NCI-H2196 treated with DMSO at 0.1 percent for 48 hours (cell line): ENCODE data around the gene RAB11FIP3.
"Not testable (repeated sequence)": the region's sequence is repeated elsewhere in the genome, so short reads cannot be mapped to it uniquely, and the experiment has no call there.

Experiments
- DNase-seq: peaks from one replicate; lab custom pipeline; 2025; ENCODE audit not compliant: unreplicated experiment; lab: John Stamatoyannopoulos, UW

Gene RAB11FIP3

DNA sequence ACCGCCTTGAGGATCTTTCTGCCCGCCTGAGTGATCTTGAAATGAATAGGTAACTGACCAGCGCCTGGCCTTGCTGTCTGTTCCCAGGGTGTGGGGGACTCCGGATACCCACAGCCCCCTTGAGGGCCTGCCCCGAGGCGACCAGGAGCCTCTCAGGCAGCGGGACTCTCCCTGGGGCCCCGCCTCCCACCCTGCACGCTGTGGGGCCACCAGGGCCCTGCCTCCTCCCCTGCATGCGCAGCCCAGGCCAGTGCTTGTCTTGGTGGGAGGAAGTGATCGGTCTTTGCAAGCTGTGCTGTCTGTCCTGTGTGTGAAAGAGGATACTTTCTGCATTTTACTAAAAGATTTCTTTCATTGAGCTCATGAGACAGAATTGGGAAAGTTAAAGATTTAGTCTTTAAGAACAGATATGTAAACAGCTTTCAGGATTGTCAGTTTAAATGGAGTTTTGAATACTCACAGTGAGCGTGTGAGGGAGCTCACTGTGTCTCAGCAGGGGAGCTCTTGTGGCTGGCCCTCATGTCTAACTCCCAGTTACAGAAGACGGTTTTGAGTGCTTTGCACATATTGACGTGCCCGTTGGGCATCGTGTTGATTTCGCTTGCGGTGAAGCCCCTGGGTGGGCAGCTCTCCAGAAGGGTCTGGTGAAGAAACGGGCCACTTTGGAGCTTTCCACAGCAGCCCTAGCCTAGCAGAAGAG is 65.9 kb downstream of the RAB11FIP3 start:
- no peak for DNase-seq

DNA sequence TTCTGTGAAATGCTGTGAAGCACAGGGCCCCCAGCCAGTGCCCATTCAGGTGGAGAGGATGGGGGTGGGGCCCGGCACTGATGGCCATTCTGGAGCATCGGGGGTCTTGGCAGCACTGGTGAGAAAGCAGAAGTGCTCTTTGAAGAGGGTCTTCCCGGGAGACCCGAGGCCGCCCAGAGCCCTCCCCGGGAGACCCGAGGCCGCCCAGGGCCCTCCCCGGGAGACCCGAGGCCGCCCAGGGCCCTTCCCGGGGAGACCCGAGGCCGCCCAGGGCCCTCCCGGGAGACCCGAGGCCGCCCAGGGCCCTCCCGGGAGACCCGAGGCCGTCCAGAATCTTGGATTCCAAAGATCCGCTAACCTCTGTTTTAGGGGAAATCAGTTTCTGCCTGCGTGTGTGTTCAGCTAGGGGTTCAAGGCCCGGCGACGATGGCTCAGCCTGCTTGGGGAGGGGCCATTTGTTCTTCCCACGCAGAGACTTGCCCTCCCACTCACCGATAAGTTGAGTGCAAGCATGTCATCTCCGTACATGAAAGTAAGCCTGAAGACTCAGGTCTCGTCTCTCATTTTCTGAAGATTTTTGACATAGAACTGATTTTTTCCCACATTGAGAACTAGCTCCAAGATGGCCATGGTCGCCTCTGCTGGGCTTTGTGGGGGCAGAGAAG is 66.9 kb downstream of the RAB11FIP3 start:
- no peak for DNase-seq

- DNase-seq = not testable (repeated sequence)
These were observed 69.2 kb downstream of the RAB11FIP3 start for GRCh38 chr16:494676-495075.

- DNase-seq = peak; percentile 38
These were observed 69.8 kb downstream of the RAB11FIP3 start for GRCh38 chr16:495127-495748.

- no peak for DNase-seq
These were observed 70.8 kb downstream of the RAB11FIP3 start for GRCh38 chr16:496097-496886.

DNA sequence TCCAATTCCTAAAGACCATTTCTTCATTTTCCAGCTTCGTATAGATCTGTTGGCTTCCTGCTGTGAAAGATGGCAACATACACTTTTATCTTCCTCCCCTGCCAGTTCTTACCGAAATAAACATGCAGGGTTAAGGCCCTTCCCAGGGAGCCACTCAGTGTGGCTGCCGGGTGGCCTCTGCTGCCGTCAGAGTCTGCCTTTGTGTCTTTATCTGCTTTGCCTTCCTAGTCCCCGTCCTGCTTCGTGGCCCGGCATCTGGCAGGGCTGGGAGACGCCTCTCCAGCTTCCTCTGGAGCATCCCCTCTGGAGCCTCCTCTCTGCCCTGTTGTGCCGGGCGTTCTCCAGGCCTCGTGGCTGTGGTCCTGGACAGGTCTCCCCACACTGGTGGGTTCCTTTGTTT is 71.8 kb downstream of the RAB11FIP3 start:
- DNase-seq = no peak

GRCh38 chr16:499924-500323 is 74.5 kb downstream of the RAB11FIP3 start:
- no peak for DNase-seq

GRCh38 chr16:500709-501108 is 75.3 kb downstream of the RAB11FIP3 start:
- DNase-seq = no peak

GRCh38 chr16:502179-502943 is 76.9 kb downstream of the RAB11FIP3 start:
- DNase-seq = no peak

DNA sequence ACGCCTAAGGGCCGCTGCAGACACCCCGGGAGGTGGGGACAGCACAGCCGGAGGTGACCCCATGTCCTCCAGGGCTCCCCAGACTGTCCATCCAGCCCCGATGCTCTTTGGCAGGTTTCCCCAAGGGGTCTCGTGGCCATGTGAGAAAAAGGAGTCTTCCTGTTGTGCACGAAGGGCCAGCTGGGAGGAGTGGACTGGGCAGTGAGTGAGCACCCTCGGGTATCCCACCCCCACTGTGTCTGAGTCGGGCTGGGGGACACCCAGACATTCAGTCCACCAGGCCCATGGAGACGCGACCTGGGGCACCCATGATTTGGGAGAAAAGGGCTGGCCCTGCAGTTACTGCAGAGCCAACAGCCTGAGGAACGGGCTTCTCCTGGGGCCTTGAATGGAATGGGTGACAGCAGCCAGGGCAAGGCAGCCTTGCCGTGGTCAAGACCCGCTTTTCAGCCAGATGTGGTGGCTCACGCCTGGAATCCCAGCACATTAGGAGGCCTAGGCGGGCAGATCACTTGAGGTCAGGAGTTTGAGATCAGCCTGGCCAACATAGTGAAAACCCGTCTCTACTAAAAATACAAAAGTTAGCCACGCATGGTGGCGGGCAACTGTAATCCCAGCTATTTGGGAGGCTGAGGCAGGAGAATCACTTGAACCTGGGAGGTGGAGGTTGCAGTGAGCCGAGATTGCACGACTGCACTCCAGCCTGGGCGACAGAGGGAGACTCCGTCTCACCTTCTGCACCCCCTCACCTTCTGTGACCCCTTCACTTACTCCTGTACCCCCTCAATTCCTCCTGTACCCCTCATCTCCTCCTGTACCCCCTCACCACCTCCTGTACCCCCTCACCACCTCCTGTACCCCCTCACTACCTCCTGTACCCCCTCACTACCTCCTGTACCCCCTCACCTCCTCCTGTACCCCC is 78.0 kb downstream of the RAB11FIP3 start:
- no peak for DNase-seq

DNA sequence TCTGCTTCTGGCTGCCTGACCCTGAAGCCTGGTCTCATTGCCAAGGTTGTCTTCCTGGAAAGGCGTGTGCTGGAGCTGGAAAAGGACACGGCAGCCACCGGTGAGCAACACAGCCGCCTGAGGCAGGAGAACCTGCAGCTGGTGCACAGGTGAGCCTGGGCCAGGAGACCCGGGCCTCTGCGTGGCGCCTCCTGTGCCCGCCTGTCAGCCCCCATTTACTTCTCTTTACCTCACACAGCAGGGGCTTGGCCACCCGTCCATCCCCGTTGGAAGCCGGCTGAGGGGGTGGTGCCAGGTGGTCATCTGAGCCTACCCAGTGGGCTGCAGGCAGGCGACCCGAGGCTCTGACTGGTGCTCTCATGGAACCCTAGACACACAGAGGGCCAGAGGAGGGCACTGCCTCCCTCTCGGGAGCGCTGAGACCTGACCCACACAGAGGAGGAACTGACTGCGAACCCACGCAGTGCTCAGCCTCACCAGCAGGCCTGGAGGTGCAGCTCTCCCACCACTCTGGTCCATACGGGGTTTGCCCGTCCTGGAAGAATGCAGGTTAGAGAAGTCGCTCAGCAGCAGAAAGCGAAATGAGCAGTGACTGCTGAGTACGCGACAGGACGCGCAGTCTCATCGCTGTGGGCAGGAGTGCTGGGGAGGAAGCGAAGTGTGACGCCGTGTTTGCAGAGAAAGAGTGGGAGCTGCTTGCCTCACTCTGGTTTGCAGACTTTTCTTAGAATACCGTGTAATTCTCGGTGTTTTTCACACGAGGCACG is 80.2 kb downstream of the RAB11FIP3 start:
- DNase-seq = no peak

DNA sequence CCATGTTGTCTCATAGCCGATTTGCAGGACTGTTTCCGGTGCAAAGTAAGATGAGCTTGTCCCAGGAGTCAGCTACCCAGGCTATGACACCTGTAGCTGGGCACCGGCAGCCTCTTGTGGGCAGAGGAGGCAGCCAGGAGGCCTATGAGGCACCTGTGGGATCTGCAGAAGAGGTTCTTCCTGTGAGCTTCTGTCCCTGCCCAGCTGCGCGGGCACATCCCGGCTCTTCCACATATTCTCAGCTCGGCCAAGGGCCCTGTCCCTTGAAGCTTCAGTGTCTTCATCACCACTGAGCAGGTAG is 80.7 kb downstream of the RAB11FIP3 start:
- no peak for DNase-seq

DNA sequence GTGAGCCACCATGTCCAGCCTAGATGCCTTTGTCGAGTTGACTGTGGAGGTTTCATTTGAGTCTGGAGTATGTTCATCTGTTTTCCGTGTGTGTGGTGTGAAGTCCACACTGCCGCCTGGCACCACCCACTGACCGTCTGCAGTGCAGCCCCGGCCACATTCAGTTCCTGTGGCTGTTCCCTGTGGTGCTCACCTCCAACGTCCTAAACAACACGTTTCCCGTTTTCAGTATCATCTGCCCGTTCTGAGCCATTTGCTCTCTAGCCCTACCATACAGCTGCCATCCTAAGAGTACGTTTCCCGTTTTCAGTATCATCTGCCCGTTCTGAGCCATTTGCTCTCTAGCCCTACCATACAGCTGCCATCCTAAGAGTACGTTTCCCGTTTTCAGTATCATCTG is 82.1 kb downstream of the RAB11FIP3 start:
- DNase-seq = not testable (repeated sequence)

DNA sequence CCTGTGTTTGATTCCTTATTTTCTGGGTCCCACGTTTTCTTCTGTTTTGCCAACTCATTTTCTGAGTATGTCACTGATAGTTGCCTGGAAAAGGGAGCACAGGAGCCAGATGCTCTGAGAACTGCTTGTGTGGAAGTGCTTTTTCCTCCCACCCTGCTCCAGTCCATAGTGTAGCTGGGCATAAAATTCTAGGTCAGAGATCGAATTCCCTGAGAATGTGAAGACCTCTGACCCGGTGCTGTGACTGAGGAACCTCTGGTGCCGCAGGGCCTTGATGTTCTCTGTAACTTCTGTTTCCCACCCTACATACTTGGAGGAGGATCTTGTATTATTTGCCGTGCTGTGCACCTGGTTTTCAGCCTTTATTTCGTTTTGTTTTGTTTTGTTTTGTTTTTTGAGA is 82.5 kb downstream of the RAB11FIP3 start:
- DNase-seq = no peak

DNA sequence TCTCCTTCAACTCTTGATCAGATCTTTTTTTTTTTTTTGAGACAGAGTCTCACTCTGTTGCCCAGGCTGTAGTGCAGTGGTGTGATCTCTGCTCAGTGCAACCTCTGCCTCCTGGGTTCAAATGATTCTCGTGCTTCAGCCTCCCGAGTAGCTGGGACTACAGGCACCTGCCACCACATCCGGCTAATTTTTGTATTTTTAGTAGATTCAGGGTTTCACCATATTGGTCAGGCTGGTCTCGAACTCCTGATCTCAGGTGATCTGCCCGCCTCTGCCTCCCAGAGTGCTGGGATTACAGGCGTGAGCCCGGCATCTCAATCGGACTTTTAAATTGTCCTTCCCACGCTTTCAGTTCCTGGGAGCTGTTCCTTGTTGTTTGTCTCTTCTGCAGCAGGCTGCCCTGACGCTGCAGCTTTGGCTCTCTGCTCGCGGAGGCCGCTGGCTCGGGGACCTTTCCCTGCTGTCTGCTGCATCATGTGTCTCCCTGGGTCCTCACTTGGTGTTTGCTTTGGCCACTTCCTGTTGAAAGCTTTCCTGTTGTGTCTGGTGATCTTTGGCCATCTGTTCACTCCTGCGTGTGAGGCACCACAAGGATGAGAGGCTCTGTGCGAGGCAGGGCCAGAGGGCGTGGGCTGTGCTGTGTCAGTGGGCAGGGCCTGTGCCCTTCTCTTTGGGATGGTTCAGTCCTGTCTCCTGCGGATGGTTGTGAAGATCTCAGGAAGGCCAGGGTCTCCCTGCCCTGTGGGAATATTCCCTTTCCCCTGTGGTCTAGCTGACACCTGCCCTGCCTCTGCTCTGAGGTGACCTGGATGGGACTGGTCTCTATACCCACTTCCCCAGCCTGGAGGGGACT is 83.7 kb downstream of the RAB11FIP3 start:
- DNase-seq = peak; percentile 14

- no peak for DNase-seq
These were observed 84.8 kb downstream of the RAB11FIP3 start for GRCh38 chr16:510066-510825.

DNA sequence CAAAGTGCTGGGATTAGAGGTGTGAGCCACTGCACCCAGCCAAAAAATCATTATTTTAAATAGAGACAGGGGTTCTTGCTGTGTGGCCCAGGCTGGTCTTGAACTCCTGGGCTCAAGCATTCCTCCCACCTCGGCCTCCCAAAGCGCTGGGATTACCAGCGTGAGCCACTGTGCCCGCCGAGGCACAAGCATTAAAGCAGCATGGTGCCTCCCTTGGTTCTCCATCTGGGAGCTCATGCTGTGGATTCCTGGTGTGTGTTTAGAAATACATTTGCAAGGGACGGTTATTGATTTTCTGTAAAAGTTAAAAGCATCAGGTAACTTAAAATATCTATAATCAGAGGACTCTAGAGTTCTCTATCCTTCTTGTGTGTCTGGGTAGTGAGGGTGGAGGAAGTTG is 87.4 kb downstream of the RAB11FIP3 start:
- DNase-seq = no peak

GRCh38 chr16:513950-514349 is 88.5 kb downstream of the RAB11FIP3 start:
- DNase-seq = no peak
